Measurements from ENCODE around the gene LPP. TPM values are rescaled to one million over a fixed set of nuclear protein-coding genes. Genes with fewer than 3 reads are reported as not detected.

The LPP gene
- total and polyA plus RNA-seq, 2 of the 13 experiments (the other 11 are each of a cell fraction or from before 2014, with no cell fraction given) = 19.2 to 29.9 TPM

GRCh38 chr3:188207941-188208515 is 54.1 kb downstream of the LPP start:
- Histone ChIP-seq H3K4me3 (replicated peaks in 1 of 3; ENCODE audit: insufficient read depth in 1 of 3, low read depth in 2 of 3, low read length in 3 of 3) (no peak overlapping the region), H4K20me1 (ENCODE audit: insufficient read depth, low read length) (no peaks in the 10 kb centered on the region), H3K36me3 (replicated peaks in 1 of 2; ENCODE audit: control insufficient read depth in 1 of 2, insufficient read depth in 2 of 2, low read length in 2 of 2) (peaks cover 3 to 14% of the 10 kb centered on the region in 2 experiments; a peak in 2 of 5 replicates), H3K9ac (ENCODE audit: insufficient read depth, low read depth, low read length) (no peak overlapping the region), H3K27me3 (ENCODE audit: control insufficient read depth in 1 of 2, insufficient read depth in 2 of 2, low read length in 2 of 2) (no peaks in the 10 kb centered on the region), H3K27ac (ENCODE audit: extremely low read length, insufficient read depth, low read length) (no peak overlapping the region), H3K4me1 (ENCODE audit: insufficient read depth, low read length) (peaks cover 50% of the 10 kb centered on the region), H2AFZ (ENCODE audit: low read length) (no peak overlapping the region), H3K79me2 (ENCODE audit: insufficient read depth, low read length) (peaks cover 74% of the 10 kb centered on the region), H3K9me3 (ENCODE audit: low read length) (no peaks in the 10 kb centered on the region), H3K4me2 (ENCODE audit: low read depth, low read length) (no peak overlapping the region)
- no peak for TF ChIP-seq MTA3 (CRISPR knock-in tag; IDR thresholded peaks at IDR 0.05)
- no peak for TF ChIP-seq TBP (CRISPR knock-in tag; IDR thresholded peaks at IDR 0.05)
- no peak for TF ChIP-seq TRAFD1 (CRISPR knock-in tag; IDR thresholded peaks at IDR 0.05; ENCODE audit: borderline replicate concordance)
- TF ChIP-seq ZNF598 (CRISPR knock-in tag; IDR thresholded peaks at IDR 0.05; ENCODE audit: borderline replicate concordance) = no peak
- no peak for TF ChIP-seq BRF2 (CRISPR knock-in tag; IDR thresholded peaks at IDR 0.05)
- no peak for TF ChIP-seq DRAP1 (CRISPR knock-in tag; IDR thresholded peaks at IDR 0.05)
- no peak for TF ChIP-seq ZNF256 (CRISPR knock-in tag; conservative IDR thresholded peaks at IDR 0.05)
- no peak for TF ChIP-seq PHB2 (IDR thresholded peaks at IDR 0.05; ENCODE audit: partially characterized antibody)
- TF ChIP-seq HMG20A (CRISPR knock-in tag; IDR thresholded peaks at IDR 0.05; ENCODE audit: borderline replicate concordance) = no peak
- FAIRE-seq = no peak
- no peak for DNase-seq (ENCODE audit: low spot score)
- ChIA-PET CTCF (ENCODE audit: low intra/inter-chr PET ratio, low total read pairs) (no interaction called here), POLR2A (interaction anchor here (1.2 kb wide), 1 partner anchor 55 kb away, joined by 6 read pairs; the partner anchor contains the start of gene LPP)
- intact Hi-C loops (cut with micrococcal nuclease; ENCODE audit: unreplicated experiment) (loop anchor here (2.0 to 5.0 kb wide), 2 partner anchors 51 to 171 kb away; no protein-coding TSS in a partner anchor), in situ Hi-C loops (cut with HindIII; ENCODE audit: extremely low pct_ligation_motif_present, low pct_unique_long_range_greater_than_20kb) (loop anchor here (25.0 kb wide), 1 partner anchor 754 kb away; no protein-coding TSS in a partner anchor)
- no TSS peak for BruUV-seq (replicated peaks)
- no peak for ATAC-seq
- 95% methylated on average over 4 of the region's 5 CpGs for WGBS (ENCODE audit: low lambda C conversion rate)
